ENCODE data around the gene ZNF664. TPM values are rescaled to one million over a fixed set of nuclear protein-coding genes. Genes with fewer than 3 reads are reported as not detected.

The ZNF664 gene
- total RNA-seq, 1 experiment from 2014 or later = 87.6 TPM

- no peak for DNase-seq
- Histone ChIP-seq H3K9me3 (ENCODE audit: insufficient read depth, low read depth) (no peaks in the 10 kb centered on the region; the same call in 1 of the 2 replicates), H4K20me1 (ENCODE audit: insufficient read depth) (no peaks in the 10 kb centered on the region), H3K4me2 (no peak overlapping the region), H3K27ac (no peak overlapping the region), H3K4me1 (replicated peaks; ENCODE audit: insufficient read depth) (no peaks in the 10 kb centered on the region), H3K9me2 (ENCODE audit: insufficient read depth) (no peaks in the 10 kb centered on the region), H3K36me3 (ENCODE audit: low read depth) (no peaks in the 10 kb centered on the region), H3K27me3 (ENCODE audit: insufficient read depth, low read depth) (peaks cover 20% of the 10 kb centered on the region), H3F3A (ENCODE audit: insufficient read depth, low read depth) (no peaks in the 10 kb centered on the region), H3K4me3 (no peak overlapping the region), H3K79me2 (ENCODE audit: low read depth) (no peaks in the 10 kb centered on the region), H2AFZ (no peak overlapping the region)
- TF ChIP-seq EZH2 (IDR thresholded peaks at IDR 0.05; ENCODE audit: low read depth) (no peak), CTCF (conservative IDR thresholded peaks at IDR 0.05) (no peak)
- TSS peak; percentile 33 for BruUV-seq (replicated peaks)
- ChIA-PET CTCF (no interaction called here), POLR2A (ENCODE audit: unreplicated experiment) (no interaction called here)
- intact Hi-C loops (cut with micrococcal nuclease; ENCODE audit: unreplicated experiment) = no loop called here
Observed at GRCh38 chr12:123936956-123937706, 35.9 kb upstream of the ZNF664 start.

GRCh38 chr12:123937707-123938591 lies 35.1 kb upstream of the ZNF664 start:
- no TSS peak for BruUV-seq (replicated peaks)
- H4K20me1 ChIP-seq (ENCODE audit: insufficient read depth) = no peaks in the 10 kb centered on the region
- DNase-seq = no peak
- no peaks in the 10 kb centered on the region for H3K9me2 ChIP-seq (ENCODE audit: insufficient read depth)
- no peaks in the 10 kb centered on the region for H3K4me1 ChIP-seq (replicated peaks; ENCODE audit: insufficient read depth)
- TF ChIP-seq CTCF (conservative IDR thresholded peaks at IDR 0.05) (no peak), EZH2 (IDR thresholded peaks at IDR 0.05; ENCODE audit: low read depth) (no peak)
- no peaks in the 10 kb centered on the region for H3K79me2 ChIP-seq (ENCODE audit: low read depth)
- H3F3A ChIP-seq (ENCODE audit: insufficient read depth, low read depth) = no peaks in the 10 kb centered on the region
- H3K27me3 ChIP-seq (ENCODE audit: insufficient read depth, low read depth) = peaks cover 12% of the 10 kb centered on the region; the same call in 1 of the 2 replicates
- ChIA-PET CTCF (no interaction called here), POLR2A (ENCODE audit: unreplicated experiment) (no interaction called here)
- H3K36me3 ChIP-seq (ENCODE audit: low read depth) = no peaks in the 10 kb centered on the region
- H3K4me2 ChIP-seq = no peak overlapping the region
- intact Hi-C loops (cut with micrococcal nuclease; ENCODE audit: unreplicated experiment) = no loop called here
- no peaks in the 10 kb centered on the region; the same call in 1 of the 2 replicates for H3K9me3 ChIP-seq (ENCODE audit: insufficient read depth, low read depth)
- no peak overlapping the region for H3K27ac ChIP-seq
- H3K4me3 ChIP-seq = no peak overlapping the region
- H2AFZ ChIP-seq = no peak overlapping the region

GRCh38 chr12:123938679-123939480 lies 34.1 kb upstream of the ZNF664 start:
- TF ChIP-seq CTCF (conservative IDR thresholded peaks at IDR 0.05) (no peak), EZH2 (IDR thresholded peaks at IDR 0.05; ENCODE audit: low read depth) (no peak)
- peaks cover 4% of the 10 kb centered on the region; the same call in 1 of the 2 replicates for H3K27me3 ChIP-seq (ENCODE audit: insufficient read depth, low read depth)
- no peaks in the 10 kb centered on the region for H3K79me2 ChIP-seq (ENCODE audit: low read depth)
- H3K27ac ChIP-seq = no peak overlapping the region
- ChIA-PET CTCF (no interaction called here), POLR2A (ENCODE audit: unreplicated experiment) (no interaction called here)
- no peaks in the 10 kb centered on the region for H3F3A ChIP-seq (ENCODE audit: insufficient read depth, low read depth)
- no peaks in the 10 kb centered on the region for H3K9me2 ChIP-seq (ENCODE audit: insufficient read depth)
- H3K4me1 ChIP-seq (replicated peaks; ENCODE audit: insufficient read depth) = no peaks in the 10 kb centered on the region
- H3K4me3 ChIP-seq = no peak overlapping the region
- H3K9me3 ChIP-seq (ENCODE audit: insufficient read depth, low read depth) = no peaks in the 10 kb centered on the region; the same call in 1 of the 2 replicates
- H2AFZ ChIP-seq = no peak overlapping the region
- H4K20me1 ChIP-seq (ENCODE audit: insufficient read depth) = no peaks in the 10 kb centered on the region
- intact Hi-C loops (cut with micrococcal nuclease; ENCODE audit: unreplicated experiment) = no loop called here
- no peak overlapping the region for H3K4me2 ChIP-seq
- H3K36me3 ChIP-seq (ENCODE audit: low read depth) = no peaks in the 10 kb centered on the region
- BruUV-seq (replicated peaks) = no TSS peak
- DNase-seq = no peak
